HEK293 (cell line): ENCODE results near the gene ARIH1.

ENCODE experiments used
- CTCF ChIA-PET: fragments of 350-600 bp; formaldehyde crosslinking; extraction: SDS; loops from one replicate; lab custom pipeline; 2021; ENCODE audit warnings: antibody characterized with exemption; lab: Yijun Ruan, JAX
- POLR2A ChIA-PET: fragments of 300-600 bp; formaldehyde crosslinking; extraction: SDS; loops from one replicate; lab custom pipeline; 2020; ENCODE audit warnings: antibody characterized with exemption, inconsistent platforms; lab: Yijun Ruan, JAX
- H3K27ac ChIP-seq: fragments of 200-500 bp; sonication (Bioruptor generic); 2 replicates; pipeline ENCODE4 v1.5.1; 2014; ENCODE audit warnings: low read depth, low read length, control low read depth, inconsistent platforms; ENCODE audit errors: extremely low read depth
- H3K36me3 ChIP-seq, 2 experiments: fragments of 200-500 bp in 1 of 2; sonication (Bioruptor generic) in 1 of 2; 1 replicate in 1 of 2; 2 replicates in 1 of 2; pipeline ENCODE4 v1.5.1; 2014 to 2017; ENCODE audit warnings: inconsistent platforms in 2 of 2, low read length in 2 of 2; ENCODE audit not compliant: control insufficient read depth in 2 of 2, insufficient read depth in 1 of 2
- H3K4me1 ChIP-seq: fragments of 200-500 bp; sonication (Bioruptor generic); 2 replicates; pipeline ENCODE4 v1.5.1; 2014; ENCODE audit warnings: mild to moderate bottlenecking, low read length, inconsistent platforms; ENCODE audit not compliant: control insufficient read depth, insufficient read depth
- H3K4me3 ChIP-seq: 2 replicates; pipeline ENCODE4 v1.5.1; 2011; ENCODE audit warnings: low read depth, mild to moderate bottlenecking, control low read depth, low read length, moderate library complexity
- H3K9me3 ChIP-seq: fragments of 200-500 bp; sonication (Bioruptor generic); 2 replicates; pipeline ENCODE4 v1.5.1; 2014; ENCODE audit warnings: low read depth, low read length, inconsistent platforms; ENCODE audit not compliant: control insufficient read depth, insufficient read depth
- BCL11B ChIP-seq: fragments of 450-650 bp; formaldehyde crosslinking; IDR thresholded peaks from 2 replicates; pipeline ENCODE4 v1.5.1; 2016; ENCODE audit warnings: low read depth, missing biosample characterization, missing genetic modification characterization
- IKZF3 ChIP-seq: fragments of 450-650 bp; IDR thresholded peaks from 2 replicates; pipeline ENCODE4 v1.5.0; 2018; ENCODE audit warnings: missing biosample characterization, mild to moderate bottlenecking, missing genetic modification characterization, moderate library complexity
- KLF8 ChIP-seq: fragments of 450-650 bp; formaldehyde crosslinking; IDR thresholded peaks from 2 replicates; pipeline ENCODE4 v1.5.1; 2016; ENCODE audit warnings: missing biosample characterization, missing genetic modification characterization
- MEIS1 ChIP-seq: sonication (generic); formaldehyde crosslinking; IDR thresholded peaks from 2 replicates; pipeline ENCODE4 v1.8.1; 2022; ENCODE audit warnings: missing genetic modification reagents, mild to moderate bottlenecking, borderline replicate concordance
- MYNN ChIP-seq: fragments of 450-650 bp; formaldehyde crosslinking; IDR thresholded peaks from 2 replicates; pipeline ENCODE4 v1.5.1; 2016; ENCODE audit warnings: missing biosample characterization, missing genetic modification characterization, borderline replicate concordance
- RBAK ChIP-seq: fragments of 450-650 bp; formaldehyde crosslinking; IDR thresholded peaks from 2 replicates; pipeline ENCODE4 v1.5.1; 2016; ENCODE audit warnings: missing biosample characterization, missing genetic modification characterization
- YY2 ChIP-seq: fragments of 450-650 bp; formaldehyde crosslinking; IDR thresholded peaks from 2 replicates; pipeline ENCODE4 v1.5.1; 2016; ENCODE audit warnings: missing biosample characterization, missing genetic modification characterization
- ZIC2 ChIP-seq: fragments of 450-650 bp; formaldehyde crosslinking; IDR thresholded peaks from 2 replicates; pipeline ENCODE4 v1.5.1; 2016; ENCODE audit warnings: missing biosample characterization, missing genetic modification characterization
- ZNF16 ChIP-seq: fragments of 450-650 bp; formaldehyde crosslinking; IDR thresholded peaks from 2 replicates; pipeline ENCODE4 v1.5.1; 2016; ENCODE audit warnings: low read depth, missing biosample characterization, missing genetic modification characterization
- ZNF174 ChIP-seq: fragments of 450-650 bp; formaldehyde crosslinking; IDR thresholded peaks from 2 replicates; pipeline ENCODE4 v1.5.0; 2017; ENCODE audit warnings: missing biosample characterization, mild to moderate bottlenecking, missing genetic modification characterization
- ZNF214 ChIP-seq: fragments of 450-650 bp; formaldehyde crosslinking; IDR thresholded peaks from 2 replicates; pipeline ENCODE4 v1.5.1; 2017; ENCODE audit warnings: missing biosample characterization, mild to moderate bottlenecking, missing genetic modification characterization, borderline replicate concordance
- ZNF221 ChIP-seq: fragments of 450-650 bp; formaldehyde crosslinking; IDR thresholded peaks from 2 replicates; pipeline ENCODE4 v1.5.1; 2017; ENCODE audit warnings: missing biosample characterization, missing genetic modification characterization, borderline replicate concordance
- ZNF239 ChIP-seq: fragments of 450-650 bp; formaldehyde crosslinking; IDR thresholded peaks from 2 replicates; pipeline ENCODE4 v1.5.1; 2016; ENCODE audit warnings: missing biosample characterization, missing genetic modification characterization
- ZNF266 ChIP-seq: fragments of 450-650 bp; formaldehyde crosslinking; IDR thresholded peaks from 2 replicates; pipeline ENCODE4 v1.5.1; 2016; ENCODE audit warnings: missing biosample characterization, missing genetic modification characterization, low read depth
- ZNF354C ChIP-seq: fragments of 450-650 bp; formaldehyde crosslinking; IDR thresholded peaks from 2 replicates; pipeline ENCODE4 v1.5.1; 2016; ENCODE audit warnings: missing biosample characterization, missing genetic modification characterization, low read depth, borderline replicate concordance
- ZNF571 ChIP-seq: fragments of 450-650 bp; formaldehyde crosslinking; IDR thresholded peaks from 2 replicates; pipeline ENCODE4 v1.5.0; 2017; ENCODE audit warnings: missing biosample characterization, missing genetic modification characterization
- ZNF621 ChIP-seq: fragments of 450-650 bp; formaldehyde crosslinking; IDR thresholded peaks from 2 replicates; pipeline ENCODE4 v1.5.1; 2017; ENCODE audit warnings: missing biosample characterization, missing genetic modification characterization
- ZNF624 ChIP-seq: fragments of 450-650 bp; formaldehyde crosslinking; IDR thresholded peaks from 2 replicates; pipeline ENCODE4 v1.5.1; 2017; ENCODE audit warnings: missing biosample characterization, missing genetic modification characterization
- ZNF777 ChIP-seq: fragments of 450-650 bp; formaldehyde crosslinking; IDR thresholded peaks from 2 replicates; pipeline ENCODE4 v1.5.1; 2017; ENCODE audit warnings: missing biosample characterization, missing genetic modification characterization, borderline replicate concordance
- TF ChIP-seq, protein P1 (sequence below): fragments of 450-650 bp; formaldehyde crosslinking; IDR thresholded peaks from 2 replicates; pipeline ENCODE4 v1.5.1; 2017; ENCODE audit warnings: missing biosample characterization, missing genetic modification characterization
- TF ChIP-seq, protein P2 (sequence below): fragments of 450-650 bp; formaldehyde crosslinking; IDR thresholded peaks from 2 replicates; pipeline ENCODE4 v1.5.1; 2016; ENCODE audit warnings: missing biosample characterization, missing genetic modification characterization, borderline replicate concordance
- TF ChIP-seq, protein P3 (sequence below): fragments of 450-650 bp; formaldehyde crosslinking; IDR thresholded peaks from 2 replicates; pipeline ENCODE4 v1.5.1; 2016; ENCODE audit warnings: missing biosample characterization, missing genetic modification characterization
- TF ChIP-seq, protein P4 (sequence below): fragments of 450-650 bp; formaldehyde crosslinking; optimal IDR thresholded peaks from 2 replicates; pipeline ENCODE3; 2016; ENCODE audit warnings: missing biosample characterization, mild to moderate bottlenecking, missing genetic modification characterization
- TF ChIP-seq, protein P5 (sequence below): sonication (generic); formaldehyde crosslinking; IDR thresholded peaks from 2 replicates; pipeline ENCODE4 v1.8.1; 2022; ENCODE audit warnings: mild to moderate bottlenecking, moderate library complexity, missing genetic modification reagents
- TF ChIP-seq, protein P6 (sequence below): fragments of 450-650 bp; formaldehyde crosslinking; IDR thresholded peaks from 2 replicates; pipeline ENCODE4 v1.5.1; 2016; ENCODE audit warnings: missing biosample characterization, missing genetic modification characterization

Gene ARIH1

DNA sequence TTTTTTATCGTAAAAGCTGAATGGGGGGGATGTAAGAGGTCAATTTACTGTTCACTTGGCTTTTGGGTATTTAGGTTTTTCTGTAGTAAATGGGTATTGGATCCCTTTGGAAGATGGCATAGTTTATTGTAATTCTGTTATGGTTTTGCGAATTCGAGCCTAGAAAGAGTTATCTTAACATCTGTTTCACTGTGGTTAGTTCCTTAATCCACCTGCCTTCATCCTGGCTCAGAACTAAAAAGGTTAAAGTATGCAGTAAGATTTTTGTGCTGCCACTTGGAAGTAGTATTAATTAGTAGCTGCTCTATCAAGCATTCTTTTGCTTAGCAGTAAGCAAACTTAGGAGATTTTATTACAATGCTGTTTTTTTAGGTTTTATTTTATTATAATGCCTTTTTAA is 62.4 kb downstream of the ARIH1 start:
- Histone ChIP-seq H3K4me3 (no peak overlapping the region), H3K36me3 (peaks cover 0 to 9% of the 10 kb centered on the region in 2 experiments; a peak in 1 of 3 replicates), H3K27ac (no peak overlapping the region), H3K4me1 (peaks cover 16% of the 10 kb centered on the region), H3K9me3 (no peaks in the 10 kb centered on the region)
- TF ChIP-seq, protein P1, sequence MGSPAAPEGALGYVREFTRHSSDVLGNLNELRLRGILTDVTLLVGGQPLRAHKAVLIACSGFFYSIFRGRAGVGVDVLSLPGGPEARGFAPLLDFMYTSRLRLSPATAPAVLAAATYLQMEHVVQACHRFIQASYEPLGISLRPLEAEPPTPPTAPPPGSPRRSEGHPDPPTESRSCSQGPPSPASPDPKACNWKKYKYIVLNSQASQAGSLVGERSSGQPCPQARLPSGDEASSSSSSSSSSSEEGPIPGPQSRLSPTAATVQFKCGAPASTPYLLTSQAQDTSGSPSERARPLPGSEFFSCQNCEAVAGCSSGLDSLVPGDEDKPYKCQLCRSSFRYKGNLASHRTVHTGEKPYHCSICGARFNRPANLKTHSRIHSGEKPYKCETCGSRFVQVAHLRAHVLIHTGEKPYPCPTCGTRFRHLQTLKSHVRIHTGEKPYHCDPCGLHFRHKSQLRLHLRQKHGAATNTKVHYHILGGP, result no peak
- no peak for TF ChIP-seq MYNN (tag by site-specific recombination)
- no peak for TF ChIP-seq ZNF571 (tag by site-specific recombination)
- TF ChIP-seq, protein P2, sequence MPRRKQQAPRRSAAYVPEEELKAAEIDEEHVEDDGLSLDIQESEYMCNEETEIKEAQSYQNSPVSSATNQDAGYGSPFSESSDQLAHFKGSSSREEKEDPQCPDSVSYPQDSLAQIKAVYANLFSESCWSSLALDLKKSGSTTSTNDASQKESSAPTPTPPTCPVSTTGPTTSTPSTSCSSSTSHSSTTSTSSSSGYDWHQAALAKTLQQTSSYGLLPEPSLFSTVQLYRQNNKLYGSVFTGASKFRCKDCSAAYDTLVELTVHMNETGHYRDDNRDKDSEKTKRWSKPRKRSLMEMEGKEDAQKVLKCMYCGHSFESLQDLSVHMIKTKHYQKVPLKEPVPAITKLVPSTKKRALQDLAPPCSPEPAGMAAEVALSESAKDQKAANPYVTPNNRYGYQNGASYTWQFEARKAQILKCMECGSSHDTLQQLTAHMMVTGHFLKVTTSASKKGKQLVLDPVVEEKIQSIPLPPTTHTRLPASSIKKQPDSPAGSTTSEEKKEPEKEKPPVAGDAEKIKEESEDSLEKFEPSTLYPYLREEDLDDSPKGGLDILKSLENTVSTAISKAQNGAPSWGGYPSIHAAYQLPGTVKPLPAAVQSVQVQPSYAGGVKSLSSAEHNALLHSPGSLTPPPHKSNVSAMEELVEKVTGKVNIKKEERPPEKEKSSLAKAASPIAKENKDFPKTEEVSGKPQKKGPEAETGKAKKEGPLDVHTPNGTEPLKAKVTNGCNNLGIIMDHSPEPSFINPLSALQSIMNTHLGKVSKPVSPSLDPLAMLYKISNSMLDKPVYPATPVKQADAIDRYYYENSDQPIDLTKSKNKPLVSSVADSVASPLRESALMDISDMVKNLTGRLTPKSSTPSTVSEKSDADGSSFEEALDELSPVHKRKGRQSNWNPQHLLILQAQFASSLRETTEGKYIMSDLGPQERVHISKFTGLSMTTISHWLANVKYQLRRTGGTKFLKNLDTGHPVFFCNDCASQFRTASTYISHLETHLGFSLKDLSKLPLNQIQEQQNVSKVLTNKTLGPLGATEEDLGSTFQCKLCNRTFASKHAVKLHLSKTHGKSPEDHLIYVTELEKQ (tag by site-specific recombination), result no peak
- TF ChIP-seq ZNF174, result no peak
- TF ChIP-seq, protein P3, sequence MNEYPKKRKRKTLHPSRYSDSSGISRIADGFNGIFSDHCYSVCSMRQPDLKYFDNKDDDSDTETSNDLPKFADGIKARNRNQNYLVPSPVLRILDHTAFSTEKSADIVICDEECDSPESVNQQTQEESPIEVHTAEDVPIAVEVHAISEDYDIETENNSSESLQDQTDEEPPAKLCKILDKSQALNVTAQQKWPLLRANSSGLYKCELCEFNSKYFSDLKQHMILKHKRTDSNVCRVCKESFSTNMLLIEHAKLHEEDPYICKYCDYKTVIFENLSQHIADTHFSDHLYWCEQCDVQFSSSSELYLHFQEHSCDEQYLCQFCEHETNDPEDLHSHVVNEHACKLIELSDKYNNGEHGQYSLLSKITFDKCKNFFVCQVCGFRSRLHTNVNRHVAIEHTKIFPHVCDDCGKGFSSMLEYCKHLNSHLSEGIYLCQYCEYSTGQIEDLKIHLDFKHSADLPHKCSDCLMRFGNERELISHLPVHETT (tag by site-specific recombination), result no peak
- no peak for TF ChIP-seq ZIC2 (tag by site-specific recombination)
- TF ChIP-seq ZNF239, result no peak
- TF ChIP-seq ZNF621 (tag by site-specific recombination), result no peak
- TF ChIP-seq IKZF3 (tag by site-specific recombination), result no peak
- TF ChIP-seq, protein P4, sequence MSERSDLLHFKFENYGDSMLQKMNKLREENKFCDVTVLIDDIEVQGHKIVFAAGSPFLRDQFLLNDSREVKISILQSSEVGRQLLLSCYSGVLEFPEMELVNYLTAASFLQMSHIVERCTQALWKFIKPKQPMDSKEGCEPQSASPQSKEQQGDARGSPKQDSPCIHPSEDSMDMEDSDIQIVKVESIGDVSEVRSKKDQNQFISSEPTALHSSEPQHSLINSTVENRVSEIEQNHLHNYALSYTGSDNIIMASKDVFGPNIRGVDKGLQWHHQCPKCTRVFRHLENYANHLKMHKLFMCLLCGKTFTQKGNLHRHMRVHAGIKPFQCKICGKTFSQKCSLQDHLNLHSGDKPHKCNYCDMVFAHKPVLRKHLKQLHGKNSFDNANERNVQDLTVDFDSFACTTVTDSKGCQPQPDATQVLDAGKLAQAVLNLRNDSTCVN, result no peak
- TF ChIP-seq, protein P5, sequence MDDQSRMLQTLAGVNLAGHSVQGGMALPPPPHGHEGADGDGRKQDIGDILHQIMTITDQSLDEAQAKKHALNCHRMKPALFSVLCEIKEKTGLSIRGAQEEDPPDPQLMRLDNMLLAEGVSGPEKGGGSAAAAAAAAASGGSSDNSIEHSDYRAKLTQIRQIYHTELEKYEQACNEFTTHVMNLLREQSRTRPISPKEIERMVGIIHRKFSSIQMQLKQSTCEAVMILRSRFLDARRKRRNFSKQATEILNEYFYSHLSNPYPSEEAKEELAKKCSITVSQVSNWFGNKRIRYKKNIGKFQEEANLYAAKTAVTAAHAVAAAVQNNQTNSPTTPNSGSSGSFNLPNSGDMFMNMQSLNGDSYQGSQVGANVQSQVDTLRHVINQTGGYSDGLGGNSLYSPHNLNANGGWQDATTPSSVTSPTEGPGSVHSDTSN (CRISPR knock-in tag), result no peak
- CTCF ChIA-PET, result interaction anchor here (0.7 to 1.2 kb wide), 2 partner anchors 9 to 80 kb away, joined by 3 to 5 read pairs; no protein-coding TSS in a partner anchor
- POLR2A ChIA-PET, result no interaction called here

DNA sequence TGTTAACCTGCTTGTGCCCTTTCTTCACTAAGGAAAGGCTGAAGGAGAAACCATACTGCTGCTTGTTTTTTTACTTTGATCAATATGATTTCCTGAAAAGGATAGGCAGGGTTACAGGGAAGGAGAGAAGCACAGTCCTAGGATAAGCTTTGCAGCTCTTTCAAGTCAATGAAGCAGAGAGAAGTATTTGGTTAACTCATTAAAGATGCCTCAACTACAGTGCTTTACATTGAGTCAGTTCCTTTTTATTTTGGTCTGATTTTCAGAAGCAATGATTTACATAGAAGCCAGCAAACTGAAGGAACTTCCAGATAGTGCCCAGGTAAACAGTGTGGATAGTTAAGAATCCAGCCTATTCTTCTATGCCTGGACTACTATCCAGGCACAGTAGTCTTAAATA is 64.8 kb downstream of the ARIH1 start:
- H3K9me3 ChIP-seq, result no peaks in the 10 kb centered on the region
- no peak overlapping the region for H3K4me3 ChIP-seq
- CTCF ChIA-PET, result interaction anchor here (0.6 kb wide), 1 partner anchor 10 kb away, joined by 5 read pairs; no protein-coding TSS in a partner anchor

More for the DNA sequence above, 64.8 kb downstream of the ARIH1 start:
- H3K27ac ChIP-seq, result no peak overlapping the region
- POLR2A ChIA-PET, result no interaction called here
- peaks cover 17% of the 10 kb centered on the region for H3K4me1 ChIP-seq
- no peaks in the 10 kb centered on the region; a peak in 1 of 3 replicates for H3K36me3 ChIP-seq
- no peak for TF ChIP-seq RBAK
- no peak for TF ChIP-seq MEIS1
- no peak for TF ChIP-seq ZNF16 (tag by site-specific recombination)
- no peak for TF ChIP-seq ZNF354C (tag by site-specific recombination)
- no peak for TF ChIP-seq ZNF214 (tag by site-specific recombination)
- TF ChIP-seq, protein P6, sequence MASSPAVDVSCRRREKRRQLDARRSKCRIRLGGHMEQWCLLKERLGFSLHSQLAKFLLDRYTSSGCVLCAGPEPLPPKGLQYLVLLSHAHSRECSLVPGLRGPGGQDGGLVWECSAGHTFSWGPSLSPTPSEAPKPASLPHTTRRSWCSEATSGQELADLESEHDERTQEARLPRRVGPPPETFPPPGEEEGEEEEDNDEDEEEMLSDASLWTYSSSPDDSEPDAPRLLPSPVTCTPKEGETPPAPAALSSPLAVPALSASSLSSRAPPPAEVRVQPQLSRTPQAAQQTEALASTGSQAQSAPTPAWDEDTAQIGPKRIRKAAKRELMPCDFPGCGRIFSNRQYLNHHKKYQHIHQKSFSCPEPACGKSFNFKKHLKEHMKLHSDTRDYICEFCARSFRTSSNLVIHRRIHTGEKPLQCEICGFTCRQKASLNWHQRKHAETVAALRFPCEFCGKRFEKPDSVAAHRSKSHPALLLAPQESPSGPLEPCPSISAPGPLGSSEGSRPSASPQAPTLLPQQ (tag by site-specific recombination), result no peak
- no peak for TF ChIP-seq BCL11B (tag by site-specific recombination)
- no peak for TF ChIP-seq ZNF266 (tag by site-specific recombination)
- TF ChIP-seq ZNF221, result no peak
- TF ChIP-seq ZNF777 (tag by site-specific recombination), result no peak
- TF ChIP-seq IKZF3 (tag by site-specific recombination), result no peak
- TF ChIP-seq YY2 (tag by site-specific recombination), result no peak
- no peak for TF ChIP-seq ZNF624
- no peak for TF ChIP-seq KLF8 (tag by site-specific recombination)
- TF ChIP-seq, all 188 proteins: peak for 0
